ENCODE measurements around the gene XIRP2. TPM values are rescaled to one million over a fixed set of nuclear protein-coding genes. Genes with fewer than 3 reads are reported as not detected.
A peak's percentile ranks its signal among the peaks of the same experiment; 100 is the strongest.

XIRP2 gene
- total RNA-seq, 2 experiments from 2014 or later = not detected

- DNase-seq (peak; percentile 11), ATAC-seq (peak; percentile 12)
- ChIA-PET POLR2A (no interaction called here), CTCF (no interaction called here)
- Mint-ChIP-seq H3K27ac (no peak overlapping the region), H3K4me3 (peak overlapping the region; percentile 69), H3K9me3 (no peaks in the 10 kb centered on the region), H3K36me3 (ENCODE audit: low read depth) (no peaks in the 10 kb centered on the region), H3K27me3 (peaks cover 35% of the 10 kb centered on the region), H3K4me1 (ENCODE audit: low read depth) (peaks cover 14% of the 10 kb centered on the region)
- intact Hi-C loops (cut with micrococcal nuclease) = no loop called here
- TF ChIP-seq CTCF (IDR thresholded peaks at IDR 0.05) = no peak
Measured at GRCh38 chr2:167293172-167293781, 405.0 kb downstream of the XIRP2 start.

- Mint-ChIP-seq H3K4me3 (peak overlapping the region; percentile 69), H3K27ac (no peak overlapping the region), H3K4me1 (ENCODE audit: low read depth) (peaks cover 14% of the 10 kb centered on the region), H3K27me3 (peaks cover 38% of the 10 kb centered on the region), H3K9me3 (no peaks in the 10 kb centered on the region), H3K36me3 (ENCODE audit: low read depth) (no peaks in the 10 kb centered on the region)
- ATAC-seq (no peak), DNase-seq (peak; percentile 5)
- intact Hi-C loops (cut with micrococcal nuclease) = no loop called here
- no peak for TF ChIP-seq CTCF (IDR thresholded peaks at IDR 0.05)
- POLR2A ChIA-PET = no interaction called here
- CTCF ChIA-PET = interaction anchor here (0.9 kb wide), 1 partner anchor 32 kb away, joined by 4 read pairs; no protein-coding TSS in a partner anchor
Measured at GRCh38 chr2:167293943-167294775, 405.9 kb downstream of the XIRP2 start.

- Mint-ChIP-seq H3K4me3 (peak overlapping the region; percentile 39), H3K9me3 (no peaks in the 10 kb centered on the region), H3K27me3 (peaks cover 38% of the 10 kb centered on the region), H3K27ac (no peak overlapping the region), H3K4me1 (ENCODE audit: low read depth) (peaks cover 14% of the 10 kb centered on the region), H3K36me3 (ENCODE audit: low read depth) (no peaks in the 10 kb centered on the region)
- ATAC-seq = no peak
- DNase-seq = no peak
- TF ChIP-seq CTCF (IDR thresholded peaks at IDR 0.05) = no peak
- CTCF ChIA-PET = interaction anchor here (0.9 kb wide), 1 partner anchor 33 kb away, joined by 4 read pairs; no protein-coding TSS in a partner anchor
- intact Hi-C loops (cut with micrococcal nuclease) = no loop called here
- POLR2A ChIA-PET = no interaction called here
Measured at GRCh38 chr2:167294776-167295140, 406.5 kb downstream of the XIRP2 start.

- Mint-ChIP-seq H3K27ac (no peak overlapping the region), H3K4me1 (ENCODE audit: low read depth) (peaks cover 12% of the 10 kb centered on the region), H3K4me3 (no peak overlapping the region), H3K27me3 (peaks cover 28% of the 10 kb centered on the region), H3K36me3 (ENCODE audit: low read depth) (no peaks in the 10 kb centered on the region), H3K9me3 (no peaks in the 10 kb centered on the region)
- POLR2A ChIA-PET = no interaction called here
- intact Hi-C loops (cut with micrococcal nuclease) = no loop called here
- ATAC-seq (no peak), DNase-seq (no peak)
- no peak for TF ChIP-seq CTCF (IDR thresholded peaks at IDR 0.05)
- CTCF ChIA-PET = no interaction called here
Measured at GRCh38 chr2:167297292-167297691, 409.0 kb downstream of the XIRP2 start.

- no peaks in the 10 kb centered on the region for H3K36me3 Mint-ChIP-seq (ENCODE audit: low read depth)
- TF ChIP-seq CTCF (IDR thresholded peaks at IDR 0.05) = no peak
- H3K27me3 Mint-ChIP-seq = peaks cover 28% of the 10 kb centered on the region
- ChIA-PET POLR2A (no interaction called here), CTCF (no interaction called here)
- intact Hi-C loops (cut with micrococcal nuclease) = no loop called here
- no peak overlapping the region for H3K4me3 Mint-ChIP-seq
- DNase-seq = no peak
- H3K4me1 Mint-ChIP-seq (ENCODE audit: low read depth) = peaks cover 12% of the 10 kb centered on the region
- no peak for ATAC-seq
- H3K27ac Mint-ChIP-seq = no peak overlapping the region
- H3K9me3 Mint-ChIP-seq = no peaks in the 10 kb centered on the region
Measured at GRCh38 chr2:167298017-167298416, 409.7 kb downstream of the XIRP2 start.

Measured in activated CD8-positive, alpha-beta T cell treated with anti-CD3 and anti-CD28 coated beads for 36 hours (primary cell).